NCI-H2227 (cell line): ENCODE data around the gene CDH13.

Experiments used
- DNase-seq: peaks from one replicate; lab custom pipeline; 2025; ENCODE audit not compliant: unreplicated experiment; lab: John Stamatoyannopoulos, UW

CDH13 gene

GRCh38 chr16:82651921-82652601 lies 25.3 kb downstream of the CDH13 start:
- no peak for DNase-seq

DNA sequence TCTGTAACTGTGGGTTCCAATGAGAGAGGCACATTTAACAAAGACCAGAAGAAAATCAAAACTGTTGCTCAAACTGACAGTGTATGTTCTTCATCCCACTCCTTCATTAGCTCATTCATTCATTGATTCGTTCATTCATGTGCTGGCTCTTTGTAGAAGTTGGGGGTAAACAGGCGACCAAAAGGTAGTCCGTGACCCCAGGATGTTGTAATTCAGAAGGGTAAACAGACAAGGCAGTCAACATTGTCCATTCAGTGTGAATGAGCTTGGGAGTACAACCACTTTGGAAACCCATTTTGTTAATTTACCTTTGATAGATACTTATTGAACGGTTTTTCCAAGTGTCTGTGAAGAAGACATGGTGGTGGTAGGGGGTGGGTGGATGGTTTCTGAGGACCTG lies 26.1 kb downstream of the CDH13 start:
- DNase-seq: no peak

- DNase-seq: no peak
Measured at GRCh38 chr16:82653550-82654511, 27.1 kb downstream of the CDH13 start.

DNA sequence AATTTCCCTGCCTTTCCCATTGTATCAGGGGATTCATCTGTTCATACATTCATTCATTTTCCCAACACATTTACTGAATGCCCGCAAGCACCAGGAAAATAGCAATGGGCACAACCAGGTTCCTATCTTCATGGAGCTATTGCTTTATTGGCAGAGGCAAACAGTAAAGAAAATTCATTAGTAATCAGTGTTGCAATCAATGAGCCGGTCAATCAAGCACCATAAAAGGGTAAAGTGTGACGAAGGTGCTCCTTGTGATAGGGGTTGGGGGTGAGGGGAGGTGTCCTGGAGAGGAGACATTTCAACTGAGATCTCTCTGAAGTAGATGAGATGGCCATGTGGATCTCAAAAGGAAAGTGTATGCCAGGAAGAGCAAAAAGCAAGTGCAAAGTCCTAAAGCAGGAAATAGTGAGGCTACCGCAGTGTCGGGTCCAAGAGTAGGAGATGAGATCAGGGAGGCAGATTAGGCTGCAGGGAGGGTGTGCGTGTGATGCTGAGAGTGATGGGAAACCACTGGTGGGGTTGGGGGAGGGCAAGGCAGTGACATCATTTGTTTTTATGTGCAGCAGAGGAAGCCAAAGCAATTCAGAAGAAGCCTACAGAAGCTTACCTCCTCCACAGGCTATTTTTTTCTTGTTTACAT lies 28.4 kb downstream of the CDH13 start:
- DNase-seq: no peak

DNA sequence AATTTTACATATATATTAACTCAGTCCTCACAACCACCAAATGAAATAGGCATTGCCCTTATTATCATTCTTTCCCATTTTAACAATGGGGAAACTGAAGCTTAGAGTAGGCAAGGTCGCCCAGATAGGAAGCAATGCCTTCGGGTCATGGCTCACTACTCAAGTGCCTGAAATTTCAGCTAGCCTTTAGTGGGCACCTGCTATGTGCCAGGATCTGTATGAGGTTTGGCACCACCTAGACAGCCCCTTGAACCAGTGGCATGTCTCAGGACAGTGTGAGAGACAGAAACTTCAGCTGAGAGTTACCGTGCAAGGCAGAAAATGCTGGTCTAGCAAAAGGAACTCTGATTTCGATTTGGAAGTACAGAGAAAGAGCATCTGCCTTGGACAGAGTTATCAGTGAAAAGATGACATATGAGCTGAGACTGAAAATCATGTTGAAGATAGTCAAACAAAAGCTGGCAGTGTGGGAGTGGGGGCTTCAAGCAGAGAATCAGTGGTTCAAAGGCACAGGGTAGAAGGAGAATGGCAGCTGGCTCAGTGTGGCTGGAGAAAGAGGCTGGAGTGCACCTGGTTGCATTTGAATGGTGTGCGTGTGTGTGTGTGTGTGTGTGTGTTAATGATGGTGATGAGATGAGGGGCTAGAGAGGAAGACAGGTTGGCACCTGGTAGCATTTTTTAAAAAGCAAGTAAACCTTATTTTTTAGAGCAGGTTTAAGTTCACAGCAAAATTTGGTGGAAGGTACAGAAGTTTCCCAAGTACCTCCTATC lies 29.1 kb downstream of the CDH13 start:
- no peak for DNase-seq

DNA sequence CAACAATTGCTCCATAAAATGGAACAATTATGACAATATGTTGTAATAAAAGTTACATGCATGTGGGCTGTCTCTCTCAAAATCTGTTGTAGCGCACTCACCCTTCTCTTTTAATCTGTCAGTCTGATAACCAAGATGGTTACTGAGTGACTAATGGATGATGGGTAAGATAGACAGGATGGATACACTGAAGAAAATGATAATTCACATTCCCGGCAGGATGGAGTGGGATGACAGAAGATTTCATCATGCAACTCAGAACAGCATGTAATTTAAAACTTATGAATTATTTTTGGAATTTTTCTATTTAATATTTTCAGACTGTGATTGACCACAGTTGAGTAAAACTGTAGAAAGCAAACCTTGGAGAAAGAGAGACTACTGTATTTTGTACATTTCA lies 30.5 kb downstream of the CDH13 start:
- DNase-seq: no peak

GRCh38 chr16:82657786-82658185 lies 31.0 kb downstream of the CDH13 start:
- DNase-seq: no peak

DNA sequence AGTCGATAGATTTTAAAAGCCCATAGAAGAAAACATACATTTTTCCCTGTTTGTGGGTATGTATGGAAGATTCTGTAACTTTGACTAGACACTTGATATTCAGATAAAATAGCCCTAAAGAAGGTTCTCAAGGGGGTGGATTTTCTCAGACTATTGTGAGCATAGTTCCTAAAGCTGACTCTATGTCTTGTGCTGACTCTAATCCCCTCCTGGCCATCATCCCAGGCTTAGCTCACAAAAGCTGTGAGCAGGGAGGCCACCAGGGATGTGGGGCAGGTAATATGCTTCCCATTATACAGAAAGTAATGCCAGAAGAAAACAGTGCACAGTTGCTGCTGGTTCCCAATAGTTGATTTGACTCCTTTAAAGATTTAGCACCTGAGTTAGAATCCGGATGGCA lies 32.0 kb downstream of the CDH13 start:
- DNase-seq: no peak

- no peak for DNase-seq
Measured at GRCh38 chr16:82660075-82660645, 33.4 kb downstream of the CDH13 start.

- no peak for DNase-seq
Measured at GRCh38 chr16:82660966-82661365, 34.2 kb downstream of the CDH13 start.

- DNase-seq: no peak
Measured at GRCh38 chr16:82664181-82664580, 37.4 kb downstream of the CDH13 start.

DNA sequence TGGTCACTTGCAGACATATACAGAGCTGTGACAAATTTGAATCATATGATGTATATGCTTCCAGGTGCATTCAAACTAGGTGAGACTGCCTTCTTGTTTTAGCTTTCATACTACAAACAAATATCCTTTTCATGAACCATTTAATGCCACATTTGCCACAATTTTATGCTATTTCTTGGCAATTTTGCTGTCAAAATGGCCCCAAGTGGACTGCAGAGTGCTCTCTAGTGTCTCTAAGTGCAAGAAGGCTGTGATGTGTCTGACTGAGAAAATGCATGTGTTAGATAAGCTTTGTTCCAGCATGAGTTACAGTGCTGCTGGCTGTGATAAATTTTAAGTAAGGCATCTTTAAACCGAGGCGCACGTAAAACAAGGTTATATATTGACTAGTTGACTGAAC lies 38.3 kb downstream of the CDH13 start:
- no peak for DNase-seq

- DNase-seq: no peak
Measured at GRCh38 chr16:82667437-82667836, 40.7 kb downstream of the CDH13 start.

DNA sequence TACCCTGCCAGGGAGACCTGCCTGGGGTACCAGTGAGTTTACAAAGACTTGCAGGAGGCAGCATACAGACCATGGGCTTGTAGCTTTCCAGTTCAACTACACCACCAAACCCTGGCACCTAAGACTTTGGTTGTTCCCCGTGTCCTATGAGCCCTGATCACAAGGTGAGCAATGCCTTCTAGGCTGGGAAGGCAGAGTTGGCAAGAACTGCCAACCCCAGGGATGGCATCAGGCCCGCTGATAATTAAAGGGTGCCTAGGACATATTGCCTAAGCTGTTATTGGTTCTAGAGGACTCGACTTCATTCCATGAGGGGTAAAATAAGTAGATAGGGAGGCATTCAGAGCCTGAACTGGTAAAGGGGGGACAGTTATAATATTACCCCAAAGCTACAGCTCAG lies 41.3 kb downstream of the CDH13 start:
- DNase-seq: no peak

DNA sequence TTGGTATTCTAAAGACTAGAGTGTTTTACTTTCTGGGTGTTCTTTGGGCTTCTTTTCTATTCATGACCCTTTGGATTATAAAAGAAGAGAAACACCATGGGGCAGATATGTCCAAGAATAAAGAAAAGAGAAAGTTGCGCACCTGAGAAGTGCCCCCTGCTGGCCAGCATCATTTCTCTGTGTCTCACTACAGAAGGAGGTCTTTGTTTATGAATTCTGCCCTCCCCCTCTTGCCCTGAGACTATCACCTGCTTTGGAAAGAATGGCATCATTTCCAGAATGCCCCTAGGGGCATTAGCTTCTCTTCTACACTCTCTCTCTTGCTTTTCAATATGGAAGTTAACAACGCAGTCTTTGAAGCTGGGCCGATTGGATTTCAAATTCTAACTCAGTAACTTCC lies 45.0 kb downstream of the CDH13 start:
- DNase-seq: no peak

DNA sequence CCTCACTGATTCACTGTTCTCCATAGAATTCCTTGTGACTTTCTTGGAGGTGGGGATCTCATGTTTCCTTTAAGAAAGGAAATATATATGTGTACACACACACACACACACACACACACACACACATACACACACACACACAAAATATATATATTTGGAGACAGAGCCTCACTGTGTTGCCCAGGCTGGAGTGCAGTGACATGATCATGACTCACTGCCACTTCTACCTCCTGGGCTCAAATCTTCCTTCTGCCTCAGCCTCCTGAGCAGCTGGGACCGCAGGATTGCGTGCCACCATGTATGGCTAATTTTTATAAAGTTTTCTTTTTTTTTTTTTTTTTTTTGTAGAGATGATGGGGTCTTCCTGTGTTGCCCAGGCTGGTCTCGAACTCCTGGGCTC lies 45.9 kb downstream of the CDH13 start:
- DNase-seq: no peak

GRCh38 chr16:82675300-82675699 lies 48.5 kb downstream of the CDH13 start:
- no peak for DNase-seq

GRCh38 chr16:82681592-82681991 lies 54.8 kb downstream of the CDH13 start:
- no peak for DNase-seq

DNA sequence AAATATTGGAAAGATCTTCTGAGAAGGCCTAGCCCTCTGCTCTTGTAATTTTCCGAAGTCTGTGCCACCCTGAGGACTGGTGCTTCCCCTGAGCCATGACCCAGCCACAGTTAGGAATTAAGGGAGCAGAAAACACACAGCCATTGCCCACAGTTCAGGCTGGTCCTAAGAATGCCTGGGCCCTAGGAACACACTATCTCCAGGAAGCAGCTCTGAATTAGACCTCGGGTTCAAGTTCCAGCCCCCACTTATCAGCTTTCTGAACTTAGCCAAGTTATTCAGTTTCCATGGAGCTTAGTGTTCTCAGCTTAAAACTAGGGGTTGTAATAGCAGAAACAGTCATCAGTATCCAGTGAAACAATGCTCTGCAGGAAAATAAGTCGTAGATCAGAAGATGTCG lies 56.0 kb downstream of the CDH13 start:
- no peak for DNase-seq

DNA sequence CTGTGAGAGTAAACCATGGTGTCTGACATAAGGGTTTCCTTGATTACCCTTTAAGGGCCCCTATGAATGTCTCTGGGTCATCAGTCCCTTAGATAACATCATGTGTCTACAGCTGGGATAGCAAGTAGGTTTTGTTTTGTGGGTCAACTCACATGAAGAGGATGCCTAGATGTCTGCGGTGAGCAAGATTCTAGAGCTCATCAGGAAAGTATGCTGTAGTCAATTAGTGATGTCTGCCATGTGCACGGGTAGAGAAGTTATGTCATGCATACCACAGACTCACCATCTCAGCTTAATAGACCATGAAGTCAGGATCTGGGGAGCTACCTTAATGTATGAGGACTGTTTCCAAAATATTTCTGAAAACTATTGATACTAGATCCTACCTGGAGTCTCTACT lies 57.5 kb downstream of the CDH13 start:
- no peak for DNase-seq

GRCh38 chr16:82685526-82685925 lies 58.8 kb downstream of the CDH13 start:
- no peak for DNase-seq
